Heart left ventricle (tissue), 16 donors: ENCODE results near the gene SPINK9. TPM values are rescaled to one million over a fixed set of nuclear protein-coding genes. Genes with fewer than 3 reads are reported as not detected.
"Not testable (repeated sequence)": the region's sequence is repeated elsewhere in the genome, so short reads cannot be mapped to it uniquely, and the experiment has no call there.

Source experiments
- ATAC-seq, 4 donors: fragments of 200-7000 bp; cut with Tn5 transposase; one replicate each; pipeline ENCODE4 v1.9.1; 2020 to 2022; ENCODE audit warnings: moderate library complexity in 4 of 4, mild to moderate bottlenecking in 3 of 4, moderate number of reproducible peaks in 1 of 4
- DNase-seq, 5 donors: peaks; one replicate each; pipeline ENCODE4 v3.0.0-alpha.2; 2020
- H3K27ac ChIP-seq, 12 donors: fragments of 200-600 bp; sonication (generic) in 4 of 12; one replicate each; pipeline versions ENCODE4 v1.5.0 to v1.8.0; 2016 to 2022; ENCODE audit warnings: mild to moderate bottlenecking in 2 of 12
- H3K27me3 ChIP-seq, 9 donors: fragments of 200-600 bp; sonication (generic) in 2 of 9; one replicate each; pipeline versions ENCODE4 v1.5.1 to v1.8.0; 2016 to 2022; ENCODE audit warnings: mild to moderate bottlenecking in 3 of 9
- H3K36me3 ChIP-seq, 9 donors: fragments of 200-600 bp; sonication (generic) in 2 of 9; one replicate each; pipeline versions ENCODE4 v1.5.0 to v1.8.0; 2018 to 2022; ENCODE audit warnings: mild to moderate bottlenecking in 2 of 9
- H3K4me1 ChIP-seq, 12 donors: fragments of 200-600 bp; sonication (generic) in 4 of 12; one replicate each; pipeline versions ENCODE4 v1.5.0 to v1.8.0; 2016 to 2022; ENCODE audit warnings: mild to moderate bottlenecking in 3 of 12
- H3K4me3 ChIP-seq, 12 donors: fragments of 200-600 bp; sonication (generic) in 4 of 12; one replicate each; pipeline versions ENCODE4 v1.5.0 to v1.8.0; 2017 to 2022; ENCODE audit warnings: mild to moderate bottlenecking in 9 of 12, moderate library complexity in 4 of 12
- H3K9me3 ChIP-seq, 12 donors: fragments of 200-600 bp; sonication (generic) in 4 of 12; one replicate each; pipeline versions ENCODE4 v1.5.0 to v1.8.0; 2016 to 2022; ENCODE audit warnings: mild to moderate bottlenecking in 1 of 12
- CTCF ChIP-seq, 12 donors: fragments of 200-600 bp; sonication (generic) in 4 of 12; IDR thresholded peaks; one replicate each; pipeline versions ENCODE4 v1.5.0 to v1.8.0; 2018 to 2022; ENCODE audit warnings: antibody characterized with exemption in 12 of 12, mild to moderate bottlenecking in 5 of 12
- POLR2A ChIP-seq, 2 donors: fragments of 450-650 bp; IDR thresholded peaks; one replicate each; pipeline ENCODE4 v1.6.1; 2017; ENCODE audit warnings: antibody characterized with exemption in 2 of 2, mild to moderate bottlenecking in 2 of 2, moderate library complexity in 2 of 2
- WGBS, 4 donors: extraction: QIAGEN DNeasy Blood & Tissue Kit in 2 of 4; methylation state at CpG; one replicate each; pipeline versions ENCODE4 v1.1.5 to v1.1.7; 2013 to 2018; 5-methylcytosine and 5-hydroxymethylcytosine counted together
- intact Hi-C, 10 donors: fragments of 100-400 bp; cut with DNase I; formaldehyde crosslinking; loops; one replicate each; pipeline versions ENCODE4 v1.11.1 to v1.14.2; 2022
- polyA plus RNA-seq, 2 donors: library from polyadenylated mRNA; stranded (reverse); fragments of 200-250 nt; gene quantifications; one replicate each; pipeline ENCODE4 v1.2.3, GENCODE V29; 2013
- total RNA-seq, 9 donors: library from RNA; depleted of rRNA in 2 of 9; stranded (reverse); fragments of >200 nt in 2 of 9; fragmentation: NEBNext Ultra II Directional in 3 of 9; extraction: Animal tissue kit (Norgen Biotek cat#: 25700) in 3 of 9; gene quantifications; one replicate each; pipeline versions ENCODE4 v1.1.0 to v1.2.4, GENCODE V29; 2016 to 2023
- donor health status: ischemic (EF 13 %, LVEDD 7.1; RV severe dilation, severe dysfunction).
- donor health status: healthy with polysubstance abuse.
- donor health status: DM: no; HTN: yes; CAD: no.
- donor health status: DM: no; HTN: no; CAD: no.
- donor health status: ischemic (EF 25% LVEDD 6.9; RV normal size, moderate dysfunction).
- donor health status: ischemic (EF 25% LVEDD 5.7; RV mildly dilated, moderate dysfunction).
- donor health status: healthy.
- donor health status: DM: yes; HTN: yes; CAD: no.
- donor health status: ischemic (EF 35%, LVEDD 5.7; RV mildly dilated, moderate dysfunction).
- donor health status: nonischemic (EF 11% LVEDD 7.7; RV severe dilation, severe dysfunction).
- donor health status: DM: yes; HTN: yes; CAD: no.
- donor health status: PGD.
- donor health status: ischemic (EF 29% LVEDD 5.4; RV normal size, mild dysfunction).
- donor health status: nonischemic (EF 23%, LVEDD 6.1; RV moderate dilation, normal function).

The SPINK9 gene
- total and polyA plus RNA-seq, 11 donors = 0.77 TPM; not detected in 10

GRCh38 chr5:148314187-148314586, 21.2 kb upstream of the SPINK9 start:
- H3K4me3 ChIP-seq = no peak overlapping the region
- DNase-seq (no peak), ATAC-seq (peak in 1 of 4 donors; percentile 36)
- no peak overlapping the region for H3K27ac ChIP-seq
- peaks cover 0 to 15% (median 0%) of the 10 kb centered on the region in 12 donors for H3K4me1 ChIP-seq
- H3K36me3 ChIP-seq = no peaks in the 10 kb centered on the region
- intact Hi-C loops = loop anchor here in 1 of 10 donors (10.0 kb wide), 1 partner anchor 51 kb away; no protein-coding TSS in a partner anchor
- 87 to 97% (median 91%) methylated on average over 2 of the region's 2 CpGs for WGBS, 4 donors
- no peaks in the 10 kb centered on the region for H3K27me3 ChIP-seq
- H3K9me3 ChIP-seq = no peaks in the 10 kb centered on the region
- TF ChIP-seq POLR2A (IDR thresholded peaks at IDR 0.05) (no peak), CTCF (IDR thresholded peaks at IDR 0.05) (peak in 1 of 12 donors; percentile 18)

GRCh38 chr5:148314731-148315130, 20.6 kb upstream of the SPINK9 start:
- Histone ChIP-seq H3K4me1 (peaks cover 0 to 15% (median 0%) of the 10 kb centered on the region in 12 donors), H3K36me3 (no peaks in the 10 kb centered on the region), H3K27me3 (no peaks in the 10 kb centered on the region), H3K9me3 (no peaks in the 10 kb centered on the region), H3K27ac (peak overlapping the region in 4 of 12 donors; percentile 12 to 47 (median 32)), H3K4me3 (no peak overlapping the region)
- DNase-seq = no peak
- TF ChIP-seq CTCF (IDR thresholded peaks at IDR 0.05) = no peak
- no peak for TF ChIP-seq POLR2A (IDR thresholded peaks at IDR 0.05)
- ATAC-seq = peak in 1 of 4 donors; percentile 42
- 46 to 60% (median 51%) methylated on average over 4 of the region's 4 CpGs for WGBS, 4 donors
- intact Hi-C loops = loop anchor here in 1 of 10 donors (10.0 kb wide), 1 partner anchor 50 kb away; no protein-coding TSS in a partner anchor

- ATAC-seq, H3K4me1 ChIP-seq, H3K9me3 ChIP-seq, H3K27me3 ChIP-seq, intact Hi-C loops, H3K36me3 ChIP-seq: not testable (repeated sequence)
- peak overlapping the region in 2 of 12 donors; percentile 28 to 50 for H3K27ac ChIP-seq
- H3K4me3 ChIP-seq = peak overlapping the region in 10 of 12 donors; percentile 32 to 54 (median 50)
- peak in 1 of 5 donors; percentile 43 for DNase-seq
- 9 to 65% (median 50%) methylated on average over 23 to 42 of the region's 42 CpGs for WGBS, 4 donors
These were observed 15.1 kb upstream of the SPINK9 start for GRCh38 chr5:148320011-148320963.

GRCh38 chr5:148333262-148333849, 2.0 kb upstream of the SPINK9 start:
- Histone ChIP-seq H3K9me3 (no peaks in the 10 kb centered on the region), H3K27ac (no peak overlapping the region), H3K36me3 (peaks cover 0 to 9% (median 0%) of the 10 kb centered on the region in 9 donors), H3K27me3 (no peaks in the 10 kb centered on the region), H3K4me3 (no peak overlapping the region), H3K4me1 (no peaks in the 10 kb centered on the region)
- WGBS, 4 donors = 92 to 96% (median 93%) methylated on average over 4 of the region's 4 CpGs
- no peak for ATAC-seq
- TF ChIP-seq POLR2A (IDR thresholded peaks at IDR 0.05) (no peak), CTCF (IDR thresholded peaks at IDR 0.05) (no peak)
- no peak for DNase-seq
- intact Hi-C loops = no loop called here
